GM18520 (cell line): ENCODE measurements around the gene RANBP10.
"Not testable (repeated sequence)": the region's sequence is repeated elsewhere in the genome, so short reads cannot be mapped to it uniquely, and the experiment has no call there.

Experiments
- ATAC-seq: cut with Tn5 transposase; IDR thresholded peaks from one replicate; pipeline ENCODE4 v1.9.1; 2021; ENCODE audit not compliant: unreplicated experiment

The RANBP10 gene

GRCh38 chr16:67719048-67719777 is 87.1 kb downstream of the RANBP10 start, which contains the start of gene GFOD2:
Gene GFOD2, minus strand, starts transcription at chr16:67719316. Its CDS starts 33,601 bp downstream, at chr16:67685715.
- peak; percentile 83 for ATAC-seq

- no peak for ATAC-seq
Observed at GRCh38 chr16:67718668-67719047, 87.7 kb downstream of the RANBP10 start.

GRCh38 chr16:67716097-67716496 is 90.3 kb downstream of the RANBP10 start:
- no peak for ATAC-seq

- ATAC-seq = no peak
Observed at GRCh38 chr16:67714522-67714921, 91.8 kb downstream of the RANBP10 start.

- no peak for ATAC-seq
Observed at GRCh38 chr16:67713647-67714273, 92.6 kb downstream of the RANBP10 start.

- ATAC-seq = no peak
Observed at GRCh38 chr16:67710607-67711006, 95.8 kb downstream of the RANBP10 start.

- ATAC-seq = no peak
Observed at GRCh38 chr16:67709050-67709449, 97.3 kb downstream of the RANBP10 start.

GRCh38 chr16:67708368-67708771 is 98.0 kb downstream of the RANBP10 start:
- ATAC-seq = no peak

GRCh38 chr16:67707790-67708189 is 98.6 kb downstream of the RANBP10 start:
- ATAC-seq = no peak

GRCh38 chr16:67707210-67707609 is 99.2 kb downstream of the RANBP10 start:
- ATAC-seq = no peak

GRCh38 chr16:67704110-67704509 is 102.2 kb downstream of the RANBP10 start:
- ATAC-seq = no peak

GRCh38 chr16:67703626-67704025 is 102.7 kb downstream of the RANBP10 start:
- ATAC-seq = no peak

GRCh38 chr16:67702130-67702529 is 104.2 kb downstream of the RANBP10 start:
- no peak for ATAC-seq

- ATAC-seq = no peak
Observed at GRCh38 chr16:67701420-67701819, 104.9 kb downstream of the RANBP10 start.

GRCh38 chr16:67699265-67699664 is 107.1 kb downstream of the RANBP10 start:
- no peak for ATAC-seq

- no peak for ATAC-seq
Observed at GRCh38 chr16:67697422-67698185, 108.8 kb downstream of the RANBP10 start.

GRCh38 chr16:67694611-67695010 is 111.7 kb downstream of the RANBP10 start:
- ATAC-seq = no peak

GRCh38 chr16:67693517-67694285 is 112.7 kb downstream of the RANBP10 start:
- not testable (repeated sequence) for ATAC-seq

- ATAC-seq = no peak
Observed at GRCh38 chr16:67685388-67686112, 120.8 kb downstream of the RANBP10 start.

- no peak for ATAC-seq
Observed at GRCh38 chr16:67683767-67684166, 122.6 kb downstream of the RANBP10 start.
